Measurements from ENCODE around the gene ETV6. TPM values are rescaled to one million over a fixed set of nuclear protein-coding genes. Genes with fewer than 3 reads are reported as not detected.

ETV6 gene
- total and polyA plus RNA-seq, 9 of the 15 experiments (the other 6 are each of a cell fraction or from before 2014, with no cell fraction given) = 0.81 to 12.7 (median 4.1) TPM

GRCh38 chr12:11810206-11810545, 160.7 kb downstream of the ETV6 start:
- Histone ChIP-seq H3K9me3 (replicated peaks; ENCODE audit: control insufficient read depth, insufficient read depth, low read depth, low read length) (no peaks in the 10 kb centered on the region), H2AFZ (ENCODE audit: low read depth, low read length) (no peak overlapping the region), H3K9me1 (ENCODE audit: control insufficient read depth, insufficient read depth, low read length) (no peaks in the 10 kb centered on the region), H3K4me3 (no peak overlapping the region), H3K79me2 (ENCODE audit: control insufficient read depth, insufficient read depth, low read length) (no peaks in the 10 kb centered on the region), H3K27me3 (ENCODE audit: control insufficient read depth in 2 of 2, insufficient read depth in 2 of 2, low read length in 2 of 2) (no peaks in the 10 kb centered on the region), H3K27ac (ENCODE audit: extremely low read depth, low read depth, low read length) (0 out of 3 replicates have a peak overlapping the region, but pooled peaks have one; percentile 1), H3K4me2 (ENCODE audit: insufficient read depth, low read length) (no peak overlapping the region), H4K20me1 (replicated peaks; ENCODE audit: control insufficient read depth, insufficient read depth, low read length) (no peaks in the 10 kb centered on the region), H3K9ac (ENCODE audit: insufficient read depth in 1 of 2, low read depth in 2 of 2, low read length in 2 of 2) (no peak overlapping the region), H3K4me1 (replicated peaks in 1 of 2; ENCODE audit: control insufficient read depth in 2 of 2, insufficient read depth in 2 of 2, low read length in 2 of 2) (peaks cover 0 to 4% of the 10 kb centered on the region in 2 experiments; a peak in 2 of 5 replicates), H3K36me3 (ENCODE audit: control insufficient read depth, insufficient read depth, low read length) (no peaks in the 10 kb centered on the region)
- intact Hi-C loops (cut with micrococcal nuclease) = no loop called here
- ATAC-seq (no peak), FAIRE-seq (no peak), DNase-seq (ENCODE audit: extremely low read depth in 1 of 4, low spot score in 3 of 4) (no peak)
- in situ Hi-C loops (cut with MboI) = no loop called here
- POLR2A ChIA-PET = interaction anchor here (0.8 kb wide), 1 partner anchor 11 kb away, joined by 4 read pairs; no protein-coding TSS in a partner anchor
- TF ChIP-seq NUFIP1 (IDR thresholded peaks at IDR 0.05; ENCODE audit: partially characterized antibody) = no peak
- peak; percentile 81 for TF ChIP-seq SPI1 (IDR thresholded peaks at IDR 0.05; ENCODE audit: borderline replicate concordance, low read depth, low read length)
- CTCF ChIA-PET (ENCODE audit: low intra/inter-chr PET ratio) = no interaction called here
- 38% methylated on average over 1 of the region's 3 CpGs for WGBS (ENCODE audit: insufficient coverage, low coverage, missing lambda C conversion rate)
- no TSS peak for BruUV-seq (replicated peaks)

GRCh38 chr12:11811008-11811407, 161.5 kb downstream of the ETV6 start:
- Histone ChIP-seq H3K27ac (ENCODE audit: extremely low read depth, low read depth, low read length) (no peak overlapping the region), H3K79me2 (ENCODE audit: control insufficient read depth, insufficient read depth, low read length) (no peaks in the 10 kb centered on the region), H3K9ac (ENCODE audit: insufficient read depth in 1 of 2, low read depth in 2 of 2, low read length in 2 of 2) (no peak overlapping the region), H3K4me2 (ENCODE audit: insufficient read depth, low read length) (no peak overlapping the region), H3K27me3 (ENCODE audit: control insufficient read depth in 2 of 2, insufficient read depth in 2 of 2, low read length in 2 of 2) (no peaks in the 10 kb centered on the region), H3K4me3 (no peak overlapping the region), H4K20me1 (replicated peaks; ENCODE audit: control insufficient read depth, insufficient read depth, low read length) (no peaks in the 10 kb centered on the region), H3K4me1 (replicated peaks in 1 of 2; ENCODE audit: control insufficient read depth in 2 of 2, insufficient read depth in 2 of 2, low read length in 2 of 2) (peaks cover 0 to 4% of the 10 kb centered on the region in 2 experiments; a peak in 2 of 5 replicates), H2AFZ (ENCODE audit: low read depth, low read length) (no peak overlapping the region), H3K9me3 (replicated peaks; ENCODE audit: control insufficient read depth, insufficient read depth, low read depth, low read length) (no peaks in the 10 kb centered on the region), H3K9me1 (ENCODE audit: control insufficient read depth, insufficient read depth, low read length) (no peaks in the 10 kb centered on the region), H3K36me3 (ENCODE audit: control insufficient read depth, insufficient read depth, low read length) (no peaks in the 10 kb centered on the region)
- no TSS peak for BruUV-seq (replicated peaks)
- POLR2A ChIA-PET = interaction anchor here (0.8 to 2.6 kb wide), 2 partner anchors 10 to 15 kb away, joined by 4 to 10 read pairs; no protein-coding TSS in a partner anchor
- WGBS (ENCODE audit: insufficient coverage, low coverage, missing lambda C conversion rate) = 21% methylated on average over 3 of the region's 3 CpGs
- CTCF ChIA-PET (ENCODE audit: low intra/inter-chr PET ratio) = interaction anchor here (0.6 kb wide), 1 partner anchor 1125 kb away, joined by 3 read pairs; no protein-coding TSS in a partner anchor
- DNase-seq (ENCODE audit: extremely low read depth in 1 of 4, low spot score in 3 of 4) (no peak), ATAC-seq (no peak), FAIRE-seq (no peak)
- in situ Hi-C loops (cut with MboI) (no loop called here), intact Hi-C loops (cut with micrococcal nuclease) (no loop called here)
- TF ChIP-seq CGGBP1 (CRISPR knock-in tag; IDR thresholded peaks at IDR 0.05) = no peak
- TF ChIP-seq ZBTB40 (IDR thresholded peaks at IDR 0.05) = no peak
- no peak for TF ChIP-seq ZBTB40 (CRISPR knock-in tag; IDR thresholded peaks at IDR 0.05)
- TF ChIP-seq EZH2 (IDR thresholded peaks at IDR 0.05; ENCODE audit: borderline replicate concordance, low read depth, low read length) = no peak
- no peak for TF ChIP-seq KDM2B (CRISPR knock-in tag; IDR thresholded peaks at IDR 0.05)
